ENCODE data around the gene HOPX. TPM values are rescaled to one million over a fixed set of nuclear protein-coding genes. Genes with fewer than 3 reads are reported as not detected.

HOPX gene
- total RNA-seq, 1 donor from 2014 or later, result 3.3 TPM

DNA sequence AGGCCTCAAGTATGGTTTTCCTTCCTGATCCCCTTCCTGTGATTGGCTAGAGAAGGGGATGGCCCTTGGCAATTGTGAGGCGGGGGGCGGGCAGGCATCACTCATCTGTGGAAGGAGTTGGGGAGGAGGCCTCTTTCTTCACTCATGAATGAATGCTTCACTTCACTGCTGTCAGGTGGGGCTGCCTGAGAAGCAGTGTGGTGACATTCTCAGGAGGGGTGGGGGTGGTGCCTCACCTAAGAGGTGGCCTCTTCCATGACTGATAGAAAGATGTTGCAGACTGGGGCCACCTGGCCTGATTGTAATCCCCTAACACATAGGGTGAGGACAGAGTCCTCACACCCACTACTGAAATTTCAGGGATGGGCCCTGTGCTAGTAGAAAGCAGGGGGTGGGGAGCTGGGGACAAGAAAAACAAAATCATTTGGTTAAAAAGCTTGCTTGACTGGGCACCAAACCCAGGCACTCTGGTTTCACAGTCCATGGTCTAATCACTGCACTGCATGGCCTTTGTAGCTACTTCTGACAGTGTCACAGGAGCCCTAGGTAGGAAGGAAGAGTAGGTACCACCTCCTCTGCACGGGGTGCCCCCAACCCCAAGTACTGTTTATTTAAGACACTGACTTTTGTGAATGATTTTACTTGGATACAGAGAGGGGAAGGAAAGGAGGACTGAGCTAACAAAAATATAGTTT, 5.6 kb upstream of the HOPX start:
- peaks cover 6% of the 10 kb centered on the region for H3K4me1 Mint-ChIP-seq
- TF ChIP-seq, protein P1, sequence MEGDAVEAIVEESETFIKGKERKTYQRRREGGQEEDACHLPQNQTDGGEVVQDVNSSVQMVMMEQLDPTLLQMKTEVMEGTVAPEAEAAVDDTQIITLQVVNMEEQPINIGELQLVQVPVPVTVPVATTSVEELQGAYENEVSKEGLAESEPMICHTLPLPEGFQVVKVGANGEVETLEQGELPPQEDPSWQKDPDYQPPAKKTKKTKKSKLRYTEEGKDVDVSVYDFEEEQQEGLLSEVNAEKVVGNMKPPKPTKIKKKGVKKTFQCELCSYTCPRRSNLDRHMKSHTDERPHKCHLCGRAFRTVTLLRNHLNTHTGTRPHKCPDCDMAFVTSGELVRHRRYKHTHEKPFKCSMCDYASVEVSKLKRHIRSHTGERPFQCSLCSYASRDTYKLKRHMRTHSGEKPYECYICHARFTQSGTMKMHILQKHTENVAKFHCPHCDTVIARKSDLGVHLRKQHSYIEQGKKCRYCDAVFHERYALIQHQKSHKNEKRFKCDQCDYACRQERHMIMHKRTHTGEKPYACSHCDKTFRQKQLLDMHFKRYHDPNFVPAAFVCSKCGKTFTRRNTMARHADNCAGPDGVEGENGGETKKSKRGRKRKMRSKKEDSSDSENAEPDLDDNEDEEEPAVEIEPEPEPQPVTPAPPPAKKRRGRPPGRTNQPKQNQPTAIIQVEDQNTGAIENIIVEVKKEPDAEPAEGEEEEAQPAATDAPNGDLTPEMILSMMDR (IDR thresholded peaks at IDR 0.05; ENCODE audit: unreplicated experiment), result no peak
- H3K36me3 Mint-ChIP-seq, result no peaks in the 10 kb centered on the region
- H3K9me3 Mint-ChIP-seq, result no peaks in the 10 kb centered on the region
- no peak overlapping the region for H3K27ac Mint-ChIP-seq
- no peak overlapping the region for H3K4me3 Mint-ChIP-seq
- H3K27me3 Mint-ChIP-seq (ENCODE audit: low read depth), result peaks cover 18% of the 10 kb centered on the region
- DNase-seq (ENCODE audit: low spot score in 2 of 2, unreplicated experiment in 2 of 2), result no peak

DNA sequence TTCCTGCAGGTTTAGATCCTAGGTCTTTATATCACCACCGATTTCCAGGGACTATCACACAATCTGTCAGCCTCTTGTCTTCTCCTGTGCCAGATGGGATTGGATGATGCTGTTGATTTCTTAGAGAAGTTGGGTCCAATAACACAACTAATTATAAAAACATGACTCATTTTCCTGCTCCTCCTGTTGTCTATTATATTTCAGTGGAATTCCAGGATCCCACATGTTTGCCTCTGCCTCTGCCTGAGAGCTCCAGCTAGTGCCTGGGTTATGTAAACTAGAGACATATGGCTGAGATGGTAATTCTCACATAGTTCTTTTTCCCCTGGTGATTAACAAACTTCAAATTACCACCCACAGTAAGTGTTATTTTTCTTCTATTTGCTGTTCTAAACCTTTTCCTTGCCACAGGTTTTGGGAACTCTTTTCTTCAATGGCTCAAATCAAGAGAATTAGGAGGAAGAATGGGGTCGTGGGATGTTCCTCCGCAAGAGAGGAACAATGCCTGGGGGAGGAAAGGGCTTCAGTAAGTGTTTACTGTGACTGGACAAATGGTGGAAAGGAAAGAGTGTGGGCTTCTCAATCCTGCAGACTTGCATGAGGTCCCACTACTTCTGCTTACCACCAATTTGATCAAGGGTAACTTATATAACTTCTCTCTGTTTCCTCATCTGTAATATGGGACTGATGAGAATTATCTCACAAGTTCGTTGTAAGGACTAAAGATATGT, 3.4 kb upstream of the HOPX start:
- H3K4me3 Mint-ChIP-seq, result no peak overlapping the region
- H3K27me3 Mint-ChIP-seq (ENCODE audit: low read depth), result peaks cover 21% of the 10 kb centered on the region
- no peak overlapping the region for H3K27ac Mint-ChIP-seq
- no peak for DNase-seq (ENCODE audit: low spot score in 2 of 2, unreplicated experiment in 2 of 2)
- no peaks in the 10 kb centered on the region for H3K9me3 Mint-ChIP-seq
- TF ChIP-seq, protein P1 (IDR thresholded peaks at IDR 0.05; ENCODE audit: unreplicated experiment), result no peak
- H3K36me3 Mint-ChIP-seq, result no peaks in the 10 kb centered on the region
- peaks cover 16% of the 10 kb centered on the region for H3K4me1 Mint-ChIP-seq

DNA sequence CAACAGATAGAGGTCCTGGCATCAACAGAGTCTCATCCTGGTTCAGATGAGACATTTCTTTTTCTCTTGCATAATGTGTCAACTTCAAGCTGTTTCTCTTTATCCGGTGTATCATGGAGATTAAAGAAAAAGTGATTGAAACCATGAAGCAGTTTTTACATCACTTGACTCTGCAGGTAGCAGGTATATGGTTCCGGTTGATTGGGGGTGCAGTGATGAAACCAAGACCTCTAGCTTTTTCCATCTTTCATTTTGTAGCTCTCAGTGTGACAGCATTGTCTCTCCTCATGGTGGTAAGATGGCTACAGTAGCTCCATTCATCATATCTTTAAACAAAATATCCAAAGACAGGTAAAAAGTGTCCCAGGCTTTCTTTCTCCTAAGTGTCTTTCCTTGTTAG, 2.4 kb upstream of the HOPX start:
- Mint-ChIP-seq H3K27me3 (ENCODE audit: low read depth) (peaks cover 21% of the 10 kb centered on the region), H3K36me3 (no peaks in the 10 kb centered on the region), H3K9me3 (no peaks in the 10 kb centered on the region), H3K4me1 (peaks cover 16% of the 10 kb centered on the region), H3K27ac (no peak overlapping the region), H3K4me3 (no peak overlapping the region)
- TF ChIP-seq, protein P1 (IDR thresholded peaks at IDR 0.05; ENCODE audit: unreplicated experiment), result no peak
- DNase-seq (ENCODE audit: low spot score in 2 of 2, unreplicated experiment in 2 of 2), result no peak

DNA sequence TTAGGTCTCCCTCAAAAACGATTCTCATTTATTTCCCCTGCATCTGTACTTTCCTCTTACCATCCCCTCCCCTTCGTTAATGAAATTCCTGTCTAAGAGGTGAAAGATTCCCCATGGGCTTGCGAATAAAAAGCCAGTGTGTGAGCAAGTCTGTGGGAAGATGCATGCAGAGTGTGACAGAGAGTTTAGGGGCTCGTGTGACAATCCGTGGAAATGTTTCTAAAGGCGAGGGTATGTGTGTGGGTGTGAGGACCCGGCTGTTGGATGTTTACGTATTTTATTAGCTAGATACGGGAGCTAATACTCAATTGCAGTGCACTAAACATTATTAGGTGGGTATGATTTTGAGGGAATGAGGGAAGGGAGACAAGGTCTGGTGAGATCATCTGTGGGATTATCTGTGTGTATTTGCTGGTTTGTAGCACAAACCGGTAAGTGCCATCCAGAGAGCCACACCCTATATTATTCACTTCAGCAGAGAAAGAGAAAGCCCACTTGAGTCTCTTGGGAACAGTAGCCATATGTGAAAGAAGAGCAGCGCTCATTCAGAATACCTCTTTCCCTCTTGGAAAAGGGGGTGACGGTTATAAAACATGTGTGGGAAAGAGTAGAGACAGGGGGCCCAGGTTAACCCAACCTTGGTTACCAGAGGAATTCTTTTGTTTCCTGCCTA, 893 bp upstream of the HOPX start:
- Mint-ChIP-seq H3K4me3 (no peak overlapping the region), H3K27me3 (ENCODE audit: low read depth) (peaks cover 19% of the 10 kb centered on the region), H3K36me3 (no peaks in the 10 kb centered on the region), H3K9me3 (no peaks in the 10 kb centered on the region), H3K27ac (no peak overlapping the region), H3K4me1 (peaks cover 16% of the 10 kb centered on the region)
- TF ChIP-seq, protein P1 (IDR thresholded peaks at IDR 0.05; ENCODE audit: unreplicated experiment), result no peak
- DNase-seq (ENCODE audit: low spot score in 2 of 2, unreplicated experiment in 2 of 2), result no peak

DNA sequence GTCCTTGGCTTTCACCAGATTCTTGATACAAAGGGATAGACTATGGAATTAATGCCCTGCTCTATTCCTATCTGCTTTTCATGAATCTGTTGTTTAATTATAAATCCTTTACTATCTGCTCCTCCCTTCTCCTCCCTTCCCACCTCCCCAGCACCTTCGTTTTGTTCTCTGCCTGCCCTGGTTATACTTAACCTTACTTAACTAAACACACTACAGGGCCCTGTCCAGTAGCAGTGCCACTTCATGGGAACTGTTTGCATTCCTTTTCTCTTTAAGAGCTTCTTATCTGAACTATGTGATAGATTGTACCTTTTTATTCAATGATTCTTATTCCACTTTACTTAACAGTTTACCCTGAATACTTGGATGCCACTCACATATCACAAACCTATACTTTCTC, 830 bp downstream of the HOPX start:
- Mint-ChIP-seq H3K27me3 (ENCODE audit: low read depth) (peaks cover 19% of the 10 kb centered on the region), H3K36me3 (no peaks in the 10 kb centered on the region), H3K9me3 (no peaks in the 10 kb centered on the region), H3K4me1 (peaks cover 16% of the 10 kb centered on the region), H3K27ac (no peak overlapping the region), H3K4me3 (no peak overlapping the region)
- TF ChIP-seq, protein P1 (IDR thresholded peaks at IDR 0.05; ENCODE audit: unreplicated experiment), result no peak
- DNase-seq (ENCODE audit: low spot score in 2 of 2, unreplicated experiment in 2 of 2), result no peak

Measured in mesothelial cell of epicardium (in vitro differentiated cells).